Sigmoid colon (tissue), 3 donors: Measurements from ENCODE around the gene CFP.

Source experiments
- POLR2A ChIP-seq, 2 donors: fragments of 450-650 bp; IDR thresholded peaks; one replicate each; pipeline ENCODE4 v1.6.1; 2016; ENCODE audit warnings: antibody characterized with exemption in 2 of 2, mild to moderate bottlenecking in 2 of 2, moderate library complexity in 2 of 2
- TF ChIP-seq, protein P1 (sequence below), 4 experiments: fragments of 450-650 bp in 3 of 4; fragments of 200-600 bp in 1 of 4; IDR thresholded peaks; one replicate each; pipeline ENCODE4 v1.5.1; 2016 to 2019; ENCODE audit warnings: antibody characterized with exemption in 4 of 4, mild to moderate bottlenecking in 3 of 4, moderate library complexity in 2 of 4

- TF ChIP-seq, protein P1, sequence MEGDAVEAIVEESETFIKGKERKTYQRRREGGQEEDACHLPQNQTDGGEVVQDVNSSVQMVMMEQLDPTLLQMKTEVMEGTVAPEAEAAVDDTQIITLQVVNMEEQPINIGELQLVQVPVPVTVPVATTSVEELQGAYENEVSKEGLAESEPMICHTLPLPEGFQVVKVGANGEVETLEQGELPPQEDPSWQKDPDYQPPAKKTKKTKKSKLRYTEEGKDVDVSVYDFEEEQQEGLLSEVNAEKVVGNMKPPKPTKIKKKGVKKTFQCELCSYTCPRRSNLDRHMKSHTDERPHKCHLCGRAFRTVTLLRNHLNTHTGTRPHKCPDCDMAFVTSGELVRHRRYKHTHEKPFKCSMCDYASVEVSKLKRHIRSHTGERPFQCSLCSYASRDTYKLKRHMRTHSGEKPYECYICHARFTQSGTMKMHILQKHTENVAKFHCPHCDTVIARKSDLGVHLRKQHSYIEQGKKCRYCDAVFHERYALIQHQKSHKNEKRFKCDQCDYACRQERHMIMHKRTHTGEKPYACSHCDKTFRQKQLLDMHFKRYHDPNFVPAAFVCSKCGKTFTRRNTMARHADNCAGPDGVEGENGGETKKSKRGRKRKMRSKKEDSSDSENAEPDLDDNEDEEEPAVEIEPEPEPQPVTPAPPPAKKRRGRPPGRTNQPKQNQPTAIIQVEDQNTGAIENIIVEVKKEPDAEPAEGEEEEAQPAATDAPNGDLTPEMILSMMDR (IDR thresholded peaks at IDR 0.05) = no peak
- TF ChIP-seq POLR2A (IDR thresholded peaks at IDR 0.05) = no peak
Measured at GRCh38 chrX:47632666-47633065, 2.9 kb upstream of the CFP start.
